Tibial nerve (tissue), 4 donors: ENCODE data around the gene CDH12. TPM values are rescaled to one million over a fixed set of nuclear protein-coding genes. Genes with fewer than 3 reads are reported as not detected.

Experiments used
- DNase-seq, 2 donors: peaks; one replicate each; pipeline ENCODE4 v3.0.0-alpha.2; 2019; ENCODE audit warnings: low spot score in 2 of 2
- H3K27ac ChIP-seq, 4 donors: fragments of 200-600 bp; sonication (generic) in 3 of 4; one replicate each; pipeline ENCODE4 v1.5.1; 2017 to 2019; ENCODE audit warnings: mild to moderate bottlenecking in 1 of 4
- H3K27me3 ChIP-seq, 2 donors: fragments of 200-600 bp; sonication (generic) in 1 of 2; one replicate each; pipeline versions ENCODE4 v1.5.1 to v1.6.0; 2017 to 2019
- H3K36me3 ChIP-seq, 3 donors: fragments of 200-600 bp; sonication (generic); one replicate each; pipeline ENCODE4 v1.5.1; 2018 to 2019
- H3K4me1 ChIP-seq, 4 donors: fragments of 200-600 bp; sonication (generic) in 3 of 4; one replicate each; pipeline ENCODE4 v1.5.1; 2017 to 2019
- H3K4me3 ChIP-seq, 4 donors: fragments of 200-600 bp; sonication (generic) in 3 of 4; one replicate each; pipeline ENCODE4 v1.5.1; 2017 to 2019; ENCODE audit warnings: mild to moderate bottlenecking in 1 of 4, moderate library complexity in 1 of 4
- H3K9me3 ChIP-seq, 4 donors: fragments of 200-600 bp; sonication (generic) in 3 of 4; one replicate each; pipeline ENCODE4 v1.5.1; 2017 to 2019
- EP300 ChIP-seq, 2 donors: sonication (generic); formaldehyde crosslinking; IDR thresholded peaks; one replicate each; pipeline ENCODE4 v1.6.1; 2017; ENCODE audit warnings: antibody characterized with exemption in 2 of 2, mild to moderate bottlenecking in 1 of 2
- POLR2A ChIP-seq, 2 donors: fragments of 450-650 bp; IDR thresholded peaks; one replicate each; pipeline ENCODE4 v1.6.1; 2017; ENCODE audit warnings: antibody characterized with exemption in 2 of 2, mild to moderate bottlenecking in 2 of 2, moderate library complexity in 2 of 2
- WGBS, 2 donors: methylation state at CpG; one replicate each; pipeline ENCODE4 v1.1.5; 2018; 5-methylcytosine and 5-hydroxymethylcytosine counted together
- total RNA-seq, 4 donors: library from RNA; depleted of rRNA; stranded (reverse); fragments of >200 nt; gene quantifications; one replicate each; pipeline ENCODE4 v1.1.0, GENCODE V29; 2016
- TF ChIP-seq, protein P1 (sequence below), 5 experiments: fragments of 200-600 bp in 3 of 5; fragments of 450-650 bp in 2 of 5; sonication (generic) in 3 of 5; IDR thresholded peaks; one replicate each; pipeline ENCODE4 v1.5.1; 2016 to 2019; ENCODE audit warnings: antibody characterized with exemption in 5 of 5, mild to moderate bottlenecking in 3 of 5, moderate library complexity in 2 of 5

The CDH12 gene
- total RNA-seq, 4 donors from 2014 or later, result 0.30 TPM; not detected in 3

DNA sequence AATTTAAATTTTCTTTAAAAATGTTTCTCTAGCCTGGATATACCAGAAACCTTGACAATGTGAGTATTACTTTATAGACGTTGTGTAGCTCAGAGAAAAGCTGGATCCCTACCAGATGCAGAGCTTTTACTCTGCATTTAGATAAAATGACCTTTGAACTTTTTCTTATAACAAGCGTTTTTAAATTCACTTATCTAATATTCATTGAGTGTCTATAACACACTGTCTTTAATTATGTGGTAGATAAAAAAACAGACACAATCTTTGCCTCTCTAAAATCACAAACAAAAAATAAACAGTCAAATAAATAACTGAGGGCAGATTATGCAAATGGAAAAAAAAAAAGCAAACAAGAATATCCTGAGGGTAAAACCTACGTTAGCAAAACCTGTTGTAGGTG is 773.6 kb downstream of the CDH12 start:
- no peaks in the 10 kb centered on the region for H3K4me1 ChIP-seq
- no peak overlapping the region for H3K4me3 ChIP-seq
- TF ChIP-seq, protein P1, sequence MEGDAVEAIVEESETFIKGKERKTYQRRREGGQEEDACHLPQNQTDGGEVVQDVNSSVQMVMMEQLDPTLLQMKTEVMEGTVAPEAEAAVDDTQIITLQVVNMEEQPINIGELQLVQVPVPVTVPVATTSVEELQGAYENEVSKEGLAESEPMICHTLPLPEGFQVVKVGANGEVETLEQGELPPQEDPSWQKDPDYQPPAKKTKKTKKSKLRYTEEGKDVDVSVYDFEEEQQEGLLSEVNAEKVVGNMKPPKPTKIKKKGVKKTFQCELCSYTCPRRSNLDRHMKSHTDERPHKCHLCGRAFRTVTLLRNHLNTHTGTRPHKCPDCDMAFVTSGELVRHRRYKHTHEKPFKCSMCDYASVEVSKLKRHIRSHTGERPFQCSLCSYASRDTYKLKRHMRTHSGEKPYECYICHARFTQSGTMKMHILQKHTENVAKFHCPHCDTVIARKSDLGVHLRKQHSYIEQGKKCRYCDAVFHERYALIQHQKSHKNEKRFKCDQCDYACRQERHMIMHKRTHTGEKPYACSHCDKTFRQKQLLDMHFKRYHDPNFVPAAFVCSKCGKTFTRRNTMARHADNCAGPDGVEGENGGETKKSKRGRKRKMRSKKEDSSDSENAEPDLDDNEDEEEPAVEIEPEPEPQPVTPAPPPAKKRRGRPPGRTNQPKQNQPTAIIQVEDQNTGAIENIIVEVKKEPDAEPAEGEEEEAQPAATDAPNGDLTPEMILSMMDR (IDR thresholded peaks at IDR 0.05), result no peak
- no peak for TF ChIP-seq EP300 (IDR thresholded peaks at IDR 0.05)
- TF ChIP-seq POLR2A (IDR thresholded peaks at IDR 0.05), result no peak
- no peak for DNase-seq
- H3K36me3 ChIP-seq, result no peaks in the 10 kb centered on the region
- no peak overlapping the region for H3K27ac ChIP-seq
- no peaks in the 10 kb centered on the region for H3K27me3 ChIP-seq
- no peaks in the 10 kb centered on the region for H3K9me3 ChIP-seq
- 24 to 26% methylated on average over 3 of the region's 3 CpGs for WGBS, 2 donors

DNA sequence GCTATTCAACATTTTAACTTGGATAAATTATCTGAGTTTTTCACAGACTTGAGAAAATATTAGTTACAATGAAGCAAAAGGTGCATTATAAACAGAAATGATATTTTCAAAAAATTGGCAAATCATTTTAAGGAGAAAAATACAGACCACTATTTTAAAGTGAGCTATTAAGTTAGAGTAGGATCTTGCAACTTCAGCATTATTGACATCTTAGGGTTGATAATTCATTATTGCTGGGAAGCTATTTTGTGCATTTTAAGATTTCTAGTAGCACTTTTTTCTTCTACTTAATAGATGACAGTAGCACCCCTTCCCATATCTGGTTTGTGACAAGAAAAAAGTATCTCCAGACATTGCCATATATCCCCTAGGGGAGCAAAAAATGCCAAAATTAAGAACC is 774.1 kb downstream of the CDH12 start:
- Histone ChIP-seq H3K4me3 (no peak overlapping the region), H3K27me3 (no peaks in the 10 kb centered on the region), H3K36me3 (no peaks in the 10 kb centered on the region), H3K27ac (no peak overlapping the region), H3K4me1 (no peaks in the 10 kb centered on the region), H3K9me3 (no peaks in the 10 kb centered on the region)
- DNase-seq, result no peak
- TF ChIP-seq, protein P1 (IDR thresholded peaks at IDR 0.05), result no peak
- TF ChIP-seq EP300 (IDR thresholded peaks at IDR 0.05) (no peak), POLR2A (IDR thresholded peaks at IDR 0.05) (no peak)

DNA sequence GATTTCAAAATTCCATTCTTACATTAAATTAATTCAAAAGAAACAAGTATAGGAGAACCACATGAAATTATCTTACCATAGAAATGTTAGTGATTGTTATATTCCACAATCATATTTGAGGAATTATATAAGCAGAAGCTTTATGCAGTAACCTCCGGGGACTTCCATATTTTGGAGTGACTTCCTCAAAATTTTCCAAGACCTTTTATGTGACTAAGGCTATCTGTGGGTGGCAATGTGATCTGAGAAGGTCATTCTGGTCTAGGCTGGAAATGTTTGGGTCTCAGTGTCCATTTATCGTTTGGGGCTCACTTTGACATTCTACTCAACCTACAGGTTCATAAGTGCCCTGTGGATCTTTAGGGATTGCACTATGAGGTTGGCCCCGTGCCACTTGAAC is 776.6 kb downstream of the CDH12 start:
- DNase-seq, result no peak
- TF ChIP-seq, protein P1 (IDR thresholded peaks at IDR 0.05), result no peak
- no peak for TF ChIP-seq POLR2A (IDR thresholded peaks at IDR 0.05)
- no peak for TF ChIP-seq EP300 (IDR thresholded peaks at IDR 0.05)
- WGBS, 2 donors, result 82 to 87% methylated on average over 3 of the region's 3 CpGs
- Histone ChIP-seq H3K27ac (no peak overlapping the region), H3K4me1 (no peaks in the 10 kb centered on the region), H3K36me3 (no peaks in the 10 kb centered on the region), H3K27me3 (no peaks in the 10 kb centered on the region), H3K4me3 (no peak overlapping the region), H3K9me3 (no peaks in the 10 kb centered on the region)

DNA sequence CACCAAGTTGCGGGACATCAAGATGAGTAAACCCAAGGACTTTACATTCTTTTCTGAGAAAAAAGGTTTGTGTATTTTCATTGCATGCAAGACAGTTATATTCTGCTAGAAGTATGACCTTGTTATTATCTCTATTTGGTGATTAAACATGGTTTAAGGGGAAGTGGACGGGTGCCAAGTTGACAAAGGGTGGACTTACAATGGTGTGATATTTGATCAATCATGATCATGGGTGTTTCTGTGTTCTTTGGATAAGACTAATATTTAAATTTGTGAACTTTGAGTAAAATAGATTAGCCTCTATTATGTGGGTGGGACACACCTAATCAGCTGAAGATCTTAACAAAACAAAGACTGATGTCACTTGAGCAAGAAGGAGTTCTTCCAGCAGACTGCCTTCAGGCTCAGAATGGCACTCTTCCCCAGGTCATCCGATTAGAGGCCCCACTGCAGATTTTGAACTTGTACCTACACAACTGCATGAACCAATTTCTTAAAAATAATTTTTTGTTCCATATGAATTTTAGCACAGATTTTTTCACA is 782.9 kb downstream of the CDH12 start:
- Histone ChIP-seq H3K36me3 (no peaks in the 10 kb centered on the region), H3K27me3 (no peaks in the 10 kb centered on the region), H3K4me3 (no peak overlapping the region), H3K9me3 (peaks cover 0 to 2% (median 0%) of the 10 kb centered on the region in 4 donors), H3K27ac (no peak overlapping the region), H3K4me1 (no peaks in the 10 kb centered on the region)
- DNase-seq, result no peak
- TF ChIP-seq, protein P1 (IDR thresholded peaks at IDR 0.05), result no peak
- no peak for TF ChIP-seq EP300 (IDR thresholded peaks at IDR 0.05)
- TF ChIP-seq POLR2A (IDR thresholded peaks at IDR 0.05), result no peak
- 88 to 90% methylated on average over 3 of the region's 3 CpGs for WGBS, 2 donors

DNA sequence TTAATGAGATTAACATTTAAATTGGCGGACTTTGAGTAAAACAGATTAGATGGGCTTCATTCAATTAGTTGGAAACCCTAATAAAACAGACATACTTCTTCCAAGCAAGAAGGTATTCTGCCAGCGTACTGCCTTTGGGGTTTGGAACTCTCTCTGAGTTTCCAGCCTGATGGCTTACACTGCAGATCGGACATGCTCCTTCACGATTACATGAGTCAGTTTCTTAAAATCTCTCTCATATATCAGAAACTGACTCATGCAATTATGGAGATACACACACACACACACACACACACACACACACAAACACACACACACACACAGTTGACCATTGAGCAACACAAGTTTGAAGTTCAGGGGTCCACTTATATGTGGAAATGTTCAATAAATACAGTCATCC is 789.4 kb downstream of the CDH12 start:
- Histone ChIP-seq H3K27me3 (no peaks in the 10 kb centered on the region), H3K27ac (no peak overlapping the region), H3K9me3 (peaks cover 0 to 2% (median 0%) of the 10 kb centered on the region in 4 donors), H3K4me1 (no peaks in the 10 kb centered on the region), H3K4me3 (no peak overlapping the region), H3K36me3 (no peaks in the 10 kb centered on the region)
- 88 to 95% methylated on average over 4 of the region's 4 CpGs for WGBS, 2 donors
- TF ChIP-seq EP300 (IDR thresholded peaks at IDR 0.05), result no peak
- no peak for TF ChIP-seq POLR2A (IDR thresholded peaks at IDR 0.05)
- TF ChIP-seq, protein P1 (IDR thresholded peaks at IDR 0.05), result no peak
- DNase-seq, result no peak
